ENCODE results near the gene GDF7.

Gene GDF7

DNA sequence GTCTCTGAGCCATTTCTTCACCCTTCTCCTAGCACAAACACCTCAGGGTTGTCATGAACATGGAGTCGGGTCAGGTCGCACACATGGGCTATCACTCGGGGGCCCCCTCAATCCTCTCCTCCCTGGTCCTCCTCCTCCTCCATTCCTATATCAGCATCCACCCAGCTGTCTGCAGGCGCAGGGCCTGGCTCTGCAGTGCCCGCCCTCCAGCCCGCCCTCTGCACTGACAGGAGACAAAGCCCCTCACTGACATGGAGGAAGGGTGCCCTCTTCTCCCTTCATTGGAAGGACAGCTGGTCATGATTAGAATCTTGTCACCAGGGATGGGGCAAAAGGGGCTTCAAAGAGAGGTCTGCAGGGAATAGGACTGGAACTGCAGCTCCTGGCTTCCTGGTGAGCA is 37.8 kb upstream of the GDF7 start:
- no peak for DNase-seq (ENCODE audit: low read depth in 2 of 2)

DNA sequence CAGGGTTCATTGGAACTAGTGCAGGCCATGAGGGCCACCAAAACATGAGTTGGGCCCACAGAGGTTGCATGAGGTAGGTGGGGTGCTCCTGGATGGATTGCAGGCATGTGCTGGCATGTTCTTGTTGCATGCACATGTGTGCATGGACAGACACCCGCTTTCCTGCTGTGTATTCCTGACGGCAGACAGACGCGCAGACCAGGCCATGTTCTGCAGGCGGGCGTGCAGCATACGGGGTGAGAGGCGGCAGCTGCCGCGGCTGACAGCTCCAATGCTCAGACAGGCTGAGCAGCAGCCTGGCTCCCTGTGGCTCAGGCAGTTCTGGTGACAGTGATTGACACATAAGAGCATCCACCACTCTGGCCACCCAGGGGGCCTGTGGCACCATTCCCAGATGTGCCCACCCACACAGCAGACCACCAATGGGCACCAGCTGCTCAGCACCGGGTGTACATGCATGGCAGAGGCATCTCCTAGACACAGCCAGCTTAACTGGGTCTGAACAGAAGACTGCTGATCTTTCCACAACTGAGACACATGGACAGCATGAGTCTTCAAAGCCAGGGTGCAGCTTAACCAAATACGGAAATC is 37.3 kb upstream of the GDF7 start:
- no peak for DNase-seq (ENCODE audit: low read depth in 2 of 2)

DNA sequence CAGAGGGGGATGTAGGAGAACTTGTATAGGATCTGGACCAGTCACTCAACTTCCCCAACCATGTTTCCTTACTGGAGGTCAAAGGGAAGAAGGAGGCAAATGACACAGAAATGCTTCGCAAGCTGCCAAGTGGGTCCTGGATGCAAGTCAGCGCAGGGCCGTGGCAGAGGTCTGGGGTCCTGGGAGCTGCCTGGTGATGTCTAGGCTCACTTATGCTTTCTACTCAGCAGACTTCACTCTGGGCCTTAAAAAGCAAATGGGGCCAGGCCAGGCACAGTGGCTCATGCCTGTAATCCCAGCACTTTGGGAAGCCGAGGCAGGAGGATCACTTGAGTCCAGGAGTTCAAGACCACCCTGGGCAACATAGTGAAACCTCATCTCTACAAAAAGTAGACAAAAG is 36.0 kb upstream of the GDF7 start:
- DNase-seq (ENCODE audit: low read depth in 2 of 2), result no peak

DNA sequence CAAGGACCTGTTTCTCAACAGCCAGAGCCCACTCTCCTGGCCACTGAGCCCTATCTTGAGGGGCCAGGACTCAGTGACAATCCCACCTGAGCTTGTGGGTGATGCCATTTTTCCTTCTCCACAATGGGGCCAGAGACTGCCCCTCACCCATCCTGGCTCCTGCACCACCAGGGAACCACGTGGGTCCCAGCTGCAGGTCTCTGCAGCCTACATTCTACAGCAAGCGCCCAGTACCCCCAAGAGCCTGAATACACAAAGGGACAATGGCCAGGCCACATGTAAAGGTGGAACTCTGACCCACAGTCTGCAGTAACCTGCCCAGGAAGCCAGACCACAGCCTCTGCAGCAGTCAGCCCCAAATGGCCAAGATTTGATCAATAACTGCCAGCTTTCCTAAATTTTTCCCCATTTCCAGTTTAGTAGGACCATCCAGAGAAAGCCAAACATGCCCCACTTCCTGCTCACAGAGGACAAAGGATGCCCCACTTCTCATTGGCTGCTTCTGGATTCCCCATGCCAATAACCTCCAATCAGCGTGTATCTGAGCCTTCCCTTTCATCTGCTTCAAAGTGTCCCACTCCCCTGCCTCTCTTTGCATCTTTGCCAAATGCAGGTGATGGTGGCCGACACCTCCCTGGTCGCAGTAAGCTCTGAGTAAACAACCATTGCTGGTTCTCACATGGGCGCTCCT is 35.2 kb upstream of the GDF7 start:
- no peak for DNase-seq (ENCODE audit: low read depth in 2 of 2)

DNA sequence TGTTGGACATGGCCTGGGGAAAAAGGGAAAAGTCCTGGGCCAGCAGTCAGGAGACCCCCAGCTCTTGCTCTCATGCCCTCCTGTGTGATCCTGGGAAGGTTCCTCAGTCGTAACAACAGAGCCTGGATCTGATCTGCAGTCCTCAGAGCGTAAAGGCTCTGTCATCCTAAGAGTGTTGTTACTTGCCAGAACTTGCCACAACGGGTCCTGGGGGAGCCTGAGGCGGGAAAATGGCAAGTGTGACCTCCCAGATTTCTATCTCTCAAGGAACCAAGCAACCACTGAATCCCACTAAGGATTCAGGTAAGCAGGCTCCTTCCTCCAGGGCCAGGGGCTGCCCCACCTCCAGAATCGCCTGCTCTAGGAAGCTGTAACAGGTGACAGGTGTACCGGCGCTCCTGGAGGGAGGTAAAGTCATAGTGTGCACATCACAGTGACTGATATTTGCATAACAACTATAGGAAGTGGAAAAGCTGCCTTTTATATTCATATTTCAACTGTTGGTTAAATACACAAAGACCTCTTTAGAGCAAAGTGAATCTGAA is 34.4 kb upstream of the GDF7 start:
- no peak for DNase-seq (ENCODE audit: low read depth in 2 of 2)

DNA sequence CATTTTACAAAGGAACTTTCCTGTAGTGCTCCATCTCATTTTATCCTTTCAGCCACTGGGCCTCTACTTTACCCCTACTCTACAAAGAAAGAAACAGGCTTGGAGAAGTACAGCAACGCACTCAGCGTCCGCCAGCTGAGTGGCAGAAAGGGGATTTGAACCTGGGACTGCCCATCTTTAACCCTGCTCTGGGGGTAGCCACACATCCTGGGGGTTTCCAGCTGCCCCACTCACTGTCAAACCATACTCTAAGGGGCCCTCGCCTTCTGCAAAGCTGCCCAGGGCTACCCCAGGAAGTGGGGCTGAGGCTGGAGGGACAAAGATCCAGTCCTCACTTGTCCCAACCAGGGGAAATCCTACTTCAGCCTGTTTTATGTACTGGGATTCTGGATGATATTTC is 33.9 kb upstream of the GDF7 start:
- DNase-seq (ENCODE audit: low read depth in 2 of 2), result no peak

DNA sequence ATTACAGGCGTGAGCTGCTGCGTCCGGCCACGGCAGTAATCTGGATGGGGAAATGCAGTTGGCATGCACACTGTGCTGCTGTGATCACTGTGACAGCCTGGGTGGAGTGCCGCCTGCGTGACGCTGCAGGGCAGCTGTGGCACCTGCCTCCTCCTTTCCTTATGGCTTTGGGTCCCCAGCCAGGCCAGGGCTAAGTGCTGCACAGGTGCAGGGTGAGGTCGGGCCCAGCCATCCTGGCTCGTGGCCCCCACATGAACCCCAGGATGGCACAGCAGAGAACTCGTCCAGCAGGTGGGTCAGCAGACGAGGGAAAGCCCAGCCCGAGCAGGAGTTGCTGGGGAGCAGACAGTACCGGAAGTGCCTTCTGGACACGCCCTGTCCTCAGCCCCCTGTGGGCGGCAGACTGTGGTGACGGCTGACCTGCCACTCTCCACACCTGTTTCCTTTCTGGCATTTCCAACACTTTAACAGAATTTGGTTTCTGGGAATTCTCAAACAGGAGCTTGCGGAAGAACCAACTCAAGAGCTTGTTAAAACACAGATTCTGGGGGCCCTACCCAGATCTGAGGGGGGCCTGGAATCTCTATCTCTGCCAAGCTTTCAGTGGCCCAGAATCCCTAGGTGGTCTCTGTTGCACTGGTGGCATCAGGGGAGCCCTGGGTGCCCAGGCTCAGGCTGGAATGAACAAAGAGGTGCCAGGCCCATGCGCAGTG is 33.0 kb upstream of the GDF7 start:
- DNase-seq (ENCODE audit: low read depth in 2 of 2), result no peak

DNA sequence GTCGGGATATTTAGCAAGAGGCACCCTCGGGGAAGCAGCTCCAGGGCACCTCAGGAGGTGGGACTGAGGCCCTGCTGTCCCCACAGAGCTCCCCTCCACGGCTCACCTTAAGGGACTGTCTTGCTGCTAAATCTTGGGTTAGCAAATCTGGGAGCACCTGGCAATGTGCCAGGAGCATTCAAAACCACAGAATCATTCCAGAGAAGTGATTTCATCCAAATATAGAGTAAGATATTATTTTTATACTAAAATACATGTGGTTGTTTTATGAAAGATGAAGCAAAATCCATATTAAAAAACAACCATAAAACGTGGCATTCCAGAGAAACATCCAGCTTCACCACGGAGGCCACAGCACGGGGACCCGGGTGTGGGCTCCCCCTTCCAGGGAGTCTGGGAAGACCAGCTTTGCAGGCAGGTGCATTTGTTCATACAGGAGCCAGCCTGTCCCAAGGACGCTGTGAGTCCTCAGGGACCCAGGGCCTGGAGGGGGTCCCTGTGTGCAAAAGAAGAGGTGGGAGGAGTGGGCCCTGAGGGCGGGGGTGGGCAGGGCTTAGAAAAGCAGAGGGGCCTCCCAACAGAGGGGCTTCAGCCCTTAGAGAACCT is 32.3 kb upstream of the GDF7 start:
- DNase-seq (ENCODE audit: low read depth in 2 of 2), result no peak

DNA sequence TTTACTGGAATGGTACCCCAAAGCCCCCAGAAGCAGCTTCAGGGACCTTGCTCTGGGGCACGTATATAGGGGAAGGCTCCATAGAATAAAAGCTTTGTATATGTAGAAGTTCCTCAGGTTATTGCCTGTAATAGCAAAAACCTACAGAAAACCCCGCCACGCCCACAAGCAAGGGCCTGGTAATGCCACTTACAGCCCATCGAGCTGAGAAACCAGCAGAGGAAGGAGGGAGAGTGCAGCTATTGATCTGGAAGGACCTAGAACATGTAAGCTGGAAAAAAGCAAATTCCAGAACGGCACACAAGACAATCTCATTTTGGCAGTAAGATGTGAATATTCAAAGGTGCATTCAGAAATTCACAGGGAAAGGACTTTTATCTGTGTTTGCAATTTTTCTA is 31.8 kb upstream of the GDF7 start:
- DNase-seq (ENCODE audit: low read depth in 2 of 2), result no peak

DNA sequence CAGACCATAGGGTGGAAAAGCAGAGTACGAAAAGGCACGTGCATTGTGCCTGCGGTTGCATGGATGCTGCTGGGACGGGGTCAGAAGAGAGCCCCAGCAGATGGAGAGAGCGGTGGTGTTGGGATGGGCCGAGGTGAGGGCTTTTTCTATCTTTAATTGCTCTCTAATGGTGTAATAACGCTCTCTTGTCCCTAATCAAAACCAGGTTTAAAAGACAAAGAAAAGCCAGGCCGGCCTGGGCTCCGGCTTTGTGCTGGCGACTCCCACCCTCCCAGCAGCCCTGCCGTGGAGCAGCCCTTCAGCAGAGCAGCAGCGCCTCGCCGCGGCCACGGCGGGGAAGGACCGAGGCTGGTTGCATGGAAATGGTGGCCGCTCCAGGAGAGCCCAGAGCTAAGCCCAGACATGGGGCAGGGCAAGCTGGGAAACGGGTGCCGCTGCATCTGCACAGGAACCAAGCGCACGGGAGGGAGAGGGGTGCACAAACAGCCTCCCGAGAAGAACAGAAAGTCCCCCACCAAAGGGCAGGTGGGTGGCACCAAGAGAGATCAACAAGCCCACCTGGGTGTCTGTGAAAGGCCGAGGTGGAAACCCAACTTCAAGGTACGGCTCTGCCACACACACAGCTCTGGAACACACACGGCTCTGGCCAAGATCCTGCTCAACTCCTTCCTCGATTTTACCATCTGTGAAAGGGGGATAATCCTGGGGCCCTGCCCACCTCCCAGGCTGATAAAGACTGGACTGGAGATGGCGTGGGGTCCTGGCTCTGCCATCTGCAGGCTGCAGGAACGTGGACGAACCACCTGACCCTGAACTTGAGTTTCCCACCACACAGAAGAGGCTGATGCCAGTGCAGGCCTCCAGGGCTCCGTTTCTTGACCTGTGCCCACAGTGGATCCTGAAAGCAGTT is 31.0 kb upstream of the GDF7 start:
- DNase-seq (ENCODE audit: low read depth in 2 of 2), result no peak

DNA sequence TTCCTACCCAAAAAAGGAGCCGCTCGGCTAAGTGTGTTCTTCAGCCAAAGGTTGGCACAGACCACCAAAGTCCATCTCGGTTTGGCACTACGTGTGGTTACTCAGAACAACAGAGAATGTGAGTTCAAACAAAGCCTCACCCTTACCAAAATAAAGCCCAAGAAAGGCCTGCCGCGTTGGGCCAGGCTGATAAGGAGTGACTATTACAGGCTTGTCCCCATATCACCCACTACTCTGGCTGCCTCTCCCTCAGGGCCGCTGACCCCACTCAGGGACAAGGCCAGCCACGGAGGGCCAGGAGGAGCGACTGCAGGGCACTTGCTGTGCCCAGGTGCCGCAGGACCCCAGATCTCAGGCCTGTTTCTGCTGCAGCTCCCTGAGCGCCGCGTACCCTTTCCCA is 29.8 kb upstream of the GDF7 start:
- DNase-seq (ENCODE audit: low read depth in 2 of 2), result no peak

DNA sequence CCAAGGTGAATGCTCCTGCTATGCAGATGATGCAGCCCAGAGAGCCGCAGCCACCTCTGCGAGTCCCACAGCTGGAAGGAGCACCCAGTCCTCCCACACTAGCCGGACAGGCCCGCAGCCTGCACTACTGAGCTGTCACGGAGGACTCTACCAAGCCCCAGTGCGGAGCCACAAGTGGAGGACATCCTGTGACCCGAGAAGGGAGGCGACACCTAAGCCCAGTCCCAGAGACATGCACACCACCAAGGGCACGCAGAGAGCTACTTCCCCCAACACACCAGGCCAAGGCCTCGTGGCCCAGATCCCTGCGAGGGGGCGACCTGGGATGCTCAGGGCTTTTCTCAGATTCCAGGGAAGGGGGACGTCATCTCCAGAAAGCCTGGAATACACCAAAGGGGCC is 28.9 kb upstream of the GDF7 start:
- no peak for DNase-seq (ENCODE audit: low read depth in 2 of 2)

DNA sequence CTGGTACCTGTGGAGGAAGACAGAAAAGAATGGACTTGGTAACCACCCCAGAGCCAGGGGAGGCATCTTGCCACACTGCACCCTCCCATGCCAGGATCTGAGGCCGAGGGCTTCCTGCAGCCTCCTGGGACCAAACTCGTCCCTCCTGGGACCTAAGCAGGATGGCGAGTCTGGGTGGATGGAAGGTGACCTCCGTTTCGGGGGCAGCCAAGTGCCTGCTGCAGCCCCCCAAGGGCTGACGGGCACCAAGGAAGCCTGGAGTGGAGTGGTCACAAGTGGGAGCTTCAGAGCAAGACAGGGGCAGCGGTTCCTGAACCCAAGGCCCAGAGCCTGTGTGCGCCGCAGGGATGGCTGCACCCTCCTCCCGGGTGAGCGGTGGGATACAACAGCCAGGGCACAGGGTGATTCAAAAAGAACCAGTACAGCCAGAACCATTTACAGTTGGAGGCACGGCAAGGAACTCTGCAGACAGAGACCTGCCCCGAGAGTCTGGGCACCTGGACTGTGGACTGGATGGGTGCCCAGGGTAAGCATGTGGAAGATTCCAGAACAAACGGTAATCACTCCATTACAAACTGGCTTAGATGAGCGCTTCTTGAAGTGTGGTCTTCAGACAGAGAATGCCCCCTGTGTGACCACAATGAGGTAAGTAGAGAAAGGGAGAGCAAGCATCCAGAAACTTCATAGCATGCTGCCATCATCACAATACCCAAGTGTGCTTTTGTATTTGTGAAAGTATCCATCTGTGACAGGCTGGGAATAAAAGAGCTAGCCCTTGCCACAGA is 28.1 kb upstream of the GDF7 start:
- DNase-seq (ENCODE audit: low read depth in 2 of 2), result no peak

DNA sequence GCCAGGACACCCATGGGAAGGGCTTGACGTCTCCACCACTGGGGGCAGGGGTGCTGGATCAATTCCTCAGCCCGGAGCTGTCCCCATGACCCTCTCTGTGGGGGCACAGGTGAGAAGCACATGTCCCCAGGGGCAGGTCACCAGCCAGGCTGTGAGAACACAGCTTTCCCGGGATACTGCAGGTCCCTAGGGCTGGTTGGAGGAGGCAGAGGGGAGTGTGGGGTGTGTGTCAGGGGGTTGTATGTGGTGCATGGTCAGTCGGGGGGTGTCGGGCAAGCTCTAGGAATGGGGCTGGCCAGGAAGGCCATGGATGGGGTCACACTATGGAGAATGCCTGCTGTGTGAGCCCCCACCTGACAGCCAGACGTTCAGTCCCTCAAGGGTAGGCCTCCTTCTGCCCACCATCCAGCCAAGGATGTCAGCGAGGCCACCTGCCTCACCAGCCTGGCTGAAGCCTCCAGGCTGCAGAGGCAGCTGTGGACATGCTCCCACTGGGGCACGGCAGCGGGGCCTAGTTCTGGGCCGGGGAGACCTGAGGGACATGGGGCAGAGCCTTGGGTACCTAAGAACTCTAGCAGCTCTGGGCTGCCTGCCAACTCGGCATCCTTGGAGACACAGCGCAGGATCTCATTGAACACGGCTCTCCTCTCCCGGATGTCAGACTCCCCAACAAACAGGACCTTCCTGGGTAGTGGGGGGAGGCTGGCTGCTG is 26.4 kb upstream of the GDF7 start:
- DNase-seq (ENCODE audit: low read depth in 2 of 2), result no peak

DNA sequence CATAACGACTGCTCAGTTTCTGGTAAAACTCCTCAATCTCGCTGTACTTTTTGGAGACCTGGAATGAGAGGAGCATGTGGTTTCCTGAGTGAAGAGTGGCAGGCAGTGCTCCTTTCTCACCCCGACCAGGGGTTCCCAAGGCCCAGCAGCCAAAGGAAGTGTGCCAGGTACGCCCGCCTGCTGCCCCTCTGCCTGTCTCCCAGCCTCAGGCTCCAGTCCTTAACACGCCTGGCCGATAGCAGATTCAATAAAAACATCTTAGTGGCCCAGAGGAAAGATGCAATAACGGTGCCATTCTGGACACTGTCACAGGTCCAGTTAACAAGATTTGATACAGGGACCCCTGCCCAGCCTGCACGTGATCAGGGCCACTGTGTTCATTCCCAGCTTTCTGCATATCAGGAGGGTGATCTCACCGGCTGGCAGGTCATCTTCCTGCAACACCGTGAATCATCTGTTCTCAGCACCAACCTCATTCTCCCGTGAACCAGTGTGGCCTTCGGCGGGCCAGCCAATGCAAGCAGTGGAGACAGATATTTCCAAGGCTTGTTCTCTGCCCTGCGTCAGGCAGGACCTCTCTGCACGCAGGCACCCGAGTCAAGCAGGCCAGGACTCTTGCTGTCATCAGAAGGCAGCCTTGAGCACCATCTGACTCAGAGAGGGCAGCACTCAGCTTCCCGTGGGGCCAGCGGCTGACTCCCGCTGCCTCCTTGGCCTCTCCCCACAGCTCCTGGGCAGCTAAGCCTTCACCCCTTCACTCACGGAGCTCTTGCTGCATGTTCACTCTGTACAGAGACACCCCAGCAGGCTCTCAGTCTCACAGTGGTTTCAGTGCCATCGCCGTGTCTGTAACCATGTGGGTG is 25.6 kb upstream of the GDF7 start:
- no peak for DNase-seq (ENCODE audit: low read depth in 2 of 2)

DNA sequence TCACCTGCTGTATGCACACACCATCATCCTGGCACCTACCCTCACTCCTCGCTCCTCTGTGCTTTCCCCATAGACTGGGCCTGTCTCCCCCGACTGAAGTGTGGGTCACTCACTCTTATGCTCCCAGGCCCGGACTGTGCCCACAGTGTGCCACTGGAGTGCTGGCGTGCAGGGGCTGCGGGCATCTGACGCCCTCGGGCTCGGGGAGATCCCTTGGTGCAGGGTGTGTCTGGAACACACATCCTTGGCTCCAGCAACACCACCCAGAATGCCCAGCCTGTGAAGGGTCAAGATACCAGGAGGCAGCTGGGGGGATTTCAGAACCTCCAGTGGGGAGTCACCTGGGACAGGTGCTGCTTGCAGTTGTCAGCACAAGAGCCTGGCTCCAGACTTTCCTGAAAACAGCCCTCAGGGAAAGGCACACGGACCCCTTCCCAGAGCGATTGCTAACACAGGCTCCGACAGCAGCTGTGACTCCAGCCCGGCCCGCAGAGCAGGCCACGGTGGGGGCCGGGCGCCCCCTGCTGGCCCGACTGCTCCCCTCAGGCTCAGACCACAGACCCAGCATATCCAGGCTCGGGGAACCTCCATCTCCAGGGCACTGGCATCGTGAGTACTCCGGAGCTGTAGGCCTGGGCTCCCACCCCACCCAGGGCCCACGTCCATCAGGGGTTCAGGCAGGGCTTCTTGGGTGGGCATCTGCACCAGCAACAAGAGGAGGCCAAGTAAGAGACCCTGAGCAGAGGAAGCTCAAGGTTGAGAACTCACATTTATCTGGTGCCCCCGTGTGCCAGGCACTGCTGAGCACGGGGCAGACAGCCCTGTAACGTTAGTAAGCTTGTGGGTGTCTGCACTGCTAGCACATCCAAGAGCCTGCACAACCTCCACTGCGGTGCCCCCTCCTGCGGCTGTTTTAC is 24.6 kb upstream of the GDF7 start:
- peak; percentile 30 to 44 for DNase-seq (ENCODE audit: low read depth in 2 of 2)

DNA sequence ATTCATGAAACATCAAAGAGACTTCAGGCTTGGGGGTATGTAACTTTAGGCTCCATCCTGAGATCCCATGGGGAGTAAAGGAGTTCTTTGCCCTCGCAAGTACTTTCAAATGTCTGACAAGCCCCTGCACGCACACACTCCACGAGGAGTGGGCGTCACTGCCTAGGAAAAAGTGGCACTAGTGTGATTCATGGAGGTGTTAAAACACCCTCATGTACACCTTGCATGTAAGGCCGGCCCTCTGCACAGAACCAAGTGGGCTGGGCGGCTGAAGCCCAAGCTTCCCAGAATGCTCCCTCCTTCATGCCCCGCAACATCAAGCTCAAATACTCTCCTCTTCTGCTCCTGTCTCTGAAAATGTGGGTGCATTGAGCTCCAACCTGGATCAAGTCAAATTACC is 23.9 kb upstream of the GDF7 start:
- DNase-seq (ENCODE audit: low read depth in 2 of 2), result no peak

DNA sequence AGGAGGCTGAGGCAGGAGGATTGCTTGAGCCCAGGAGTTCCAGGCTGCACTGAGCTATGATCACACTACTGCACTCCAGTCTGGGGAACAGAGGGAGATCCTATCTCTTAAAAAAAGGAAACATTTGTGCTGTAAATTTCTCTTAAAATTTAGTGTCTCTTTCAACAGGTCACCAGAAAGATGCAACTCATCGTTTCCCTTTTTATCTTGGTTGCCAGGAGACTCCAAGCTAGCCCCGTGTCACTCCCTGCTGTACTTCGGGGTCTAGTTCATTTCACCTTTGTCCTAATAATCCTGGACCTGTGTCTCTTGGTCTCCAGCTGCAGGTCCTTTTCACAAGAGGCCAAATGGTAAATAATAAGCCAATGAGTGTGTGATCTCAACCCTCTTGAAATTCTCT is 23.1 kb upstream of the GDF7 start:
- no peak for DNase-seq (ENCODE audit: low read depth in 2 of 2)
